ENCODE data around the gene RAB5B.
A peak's percentile ranks its signal among the peaks of the same experiment; 100 is the strongest.

DNA sequence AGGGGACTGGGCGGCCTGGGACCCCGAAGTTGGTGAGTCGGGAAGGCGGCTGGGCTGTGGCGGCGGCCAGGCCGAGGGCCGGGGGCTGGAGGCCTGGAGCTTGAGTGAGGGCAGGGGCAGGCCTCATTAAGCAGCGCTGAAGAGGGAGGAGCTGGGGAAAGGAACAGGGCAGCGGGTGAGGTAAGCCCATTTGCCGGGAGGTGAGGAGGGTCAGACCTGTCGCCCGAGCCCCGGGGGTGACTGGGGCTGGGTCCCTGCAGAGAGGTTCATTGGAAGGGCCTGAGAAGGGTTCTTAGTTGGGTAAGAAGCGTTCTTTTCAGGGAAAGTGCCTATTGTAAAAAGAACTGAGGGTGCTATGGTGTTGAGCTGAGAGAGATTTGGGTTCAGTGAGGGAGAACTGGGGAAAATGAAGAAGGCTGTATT is 441 bp downstream of the RAB5B start:
- TF ChIP-seq, protein P1, sequence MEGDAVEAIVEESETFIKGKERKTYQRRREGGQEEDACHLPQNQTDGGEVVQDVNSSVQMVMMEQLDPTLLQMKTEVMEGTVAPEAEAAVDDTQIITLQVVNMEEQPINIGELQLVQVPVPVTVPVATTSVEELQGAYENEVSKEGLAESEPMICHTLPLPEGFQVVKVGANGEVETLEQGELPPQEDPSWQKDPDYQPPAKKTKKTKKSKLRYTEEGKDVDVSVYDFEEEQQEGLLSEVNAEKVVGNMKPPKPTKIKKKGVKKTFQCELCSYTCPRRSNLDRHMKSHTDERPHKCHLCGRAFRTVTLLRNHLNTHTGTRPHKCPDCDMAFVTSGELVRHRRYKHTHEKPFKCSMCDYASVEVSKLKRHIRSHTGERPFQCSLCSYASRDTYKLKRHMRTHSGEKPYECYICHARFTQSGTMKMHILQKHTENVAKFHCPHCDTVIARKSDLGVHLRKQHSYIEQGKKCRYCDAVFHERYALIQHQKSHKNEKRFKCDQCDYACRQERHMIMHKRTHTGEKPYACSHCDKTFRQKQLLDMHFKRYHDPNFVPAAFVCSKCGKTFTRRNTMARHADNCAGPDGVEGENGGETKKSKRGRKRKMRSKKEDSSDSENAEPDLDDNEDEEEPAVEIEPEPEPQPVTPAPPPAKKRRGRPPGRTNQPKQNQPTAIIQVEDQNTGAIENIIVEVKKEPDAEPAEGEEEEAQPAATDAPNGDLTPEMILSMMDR (IDR thresholded peaks at IDR 0.05) = no peak
- TF ChIP-seq FOXJ3 (CRISPR knock-in tag; IDR thresholded peaks at IDR 0.05; ENCODE audit: borderline replicate concordance) (no peak), ZBTB21 (CRISPR knock-in tag; IDR thresholded peaks at IDR 0.05; ENCODE audit: borderline replicate concordance) (no peak), GABPB1 (CRISPR knock-in tag; IDR thresholded peaks at IDR 0.05) (no peak), ATF1 (CRISPR knock-in tag; IDR thresholded peaks at IDR 0.05) (no peak), TEAD1 (CRISPR knock-in tag; IDR thresholded peaks at IDR 0.05) (no peak), ELF4 (CRISPR knock-in tag; IDR thresholded peaks at IDR 0.05; ENCODE audit: low read depth) (no peak), ETV6 (CRISPR knock-in tag; IDR thresholded peaks at IDR 0.05) (no peak)
- TF ChIP-seq, protein P2, sequence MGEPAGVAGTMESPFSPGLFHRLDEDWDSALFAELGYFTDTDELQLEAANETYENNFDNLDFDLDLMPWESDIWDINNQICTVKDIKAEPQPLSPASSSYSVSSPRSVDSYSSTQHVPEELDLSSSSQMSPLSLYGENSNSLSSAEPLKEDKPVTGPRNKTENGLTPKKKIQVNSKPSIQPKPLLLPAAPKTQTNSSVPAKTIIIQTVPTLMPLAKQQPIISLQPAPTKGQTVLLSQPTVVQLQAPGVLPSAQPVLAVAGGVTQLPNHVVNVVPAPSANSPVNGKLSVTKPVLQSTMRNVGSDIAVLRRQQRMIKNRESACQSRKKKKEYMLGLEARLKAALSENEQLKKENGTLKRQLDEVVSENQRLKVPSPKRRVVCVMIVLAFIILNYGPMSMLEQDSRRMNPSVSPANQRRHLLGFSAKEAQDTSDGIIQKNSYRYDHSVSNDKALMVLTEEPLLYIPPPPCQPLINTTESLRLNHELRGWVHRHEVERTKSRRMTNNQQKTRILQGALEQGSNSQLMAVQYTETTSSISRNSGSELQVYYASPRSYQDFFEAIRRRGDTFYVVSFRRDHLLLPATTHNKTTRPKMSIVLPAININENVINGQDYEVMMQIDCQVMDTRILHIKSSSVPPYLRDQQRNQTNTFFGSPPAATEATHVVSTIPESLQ (CRISPR knock-in tag; IDR thresholded peaks at IDR 0.05) = no peak
- TF ChIP-seq, protein P3, sequence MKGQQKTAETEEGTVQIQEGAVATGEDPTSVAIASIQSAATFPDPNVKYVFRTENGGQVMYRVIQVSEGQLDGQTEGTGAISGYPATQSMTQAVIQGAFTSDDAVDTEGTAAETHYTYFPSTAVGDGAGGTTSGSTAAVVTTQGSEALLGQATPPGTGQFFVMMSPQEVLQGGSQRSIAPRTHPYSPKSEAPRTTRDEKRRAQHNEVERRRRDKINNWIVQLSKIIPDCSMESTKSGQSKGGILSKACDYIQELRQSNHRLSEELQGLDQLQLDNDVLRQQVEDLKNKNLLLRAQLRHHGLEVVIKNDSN (CRISPR knock-in tag; IDR thresholded peaks at IDR 0.05) = 0 out of 2 replicates have a peak, but pooled peaks have one; percentile 4
- TF ChIP-seq, protein P4, sequence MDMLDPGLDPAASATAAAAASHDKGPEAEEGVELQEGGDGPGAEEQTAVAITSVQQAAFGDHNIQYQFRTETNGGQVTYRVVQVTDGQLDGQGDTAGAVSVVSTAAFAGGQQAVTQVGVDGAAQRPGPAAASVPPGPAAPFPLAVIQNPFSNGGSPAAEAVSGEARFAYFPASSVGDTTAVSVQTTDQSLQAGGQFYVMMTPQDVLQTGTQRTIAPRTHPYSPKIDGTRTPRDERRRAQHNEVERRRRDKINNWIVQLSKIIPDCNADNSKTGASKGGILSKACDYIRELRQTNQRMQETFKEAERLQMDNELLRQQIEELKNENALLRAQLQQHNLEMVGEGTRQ (CRISPR knock-in tag; IDR thresholded peaks at IDR 0.05) = no peak

All from WTC11 (cell line).